Activated T-helper 1 cell treated with Interleukin-2 at 50 U/mL for 16 hours (primary cell): Measurements from ENCODE around the gene HSPB8.

ENCODE experiments used
- DNase-seq: peaks from one replicate; pipeline ENCODE4 v3.0.0-alpha.2; 2020; ENCODE audit warnings: low read depth

Gene HSPB8, protein sequence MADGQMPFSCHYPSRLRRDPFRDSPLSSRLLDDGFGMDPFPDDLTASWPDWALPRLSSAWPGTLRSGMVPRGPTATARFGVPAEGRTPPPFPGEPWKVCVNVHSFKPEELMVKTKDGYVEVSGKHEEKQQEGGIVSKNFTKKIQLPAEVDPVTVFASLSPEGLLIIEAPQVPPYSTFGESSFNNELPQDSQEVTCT

DNA sequence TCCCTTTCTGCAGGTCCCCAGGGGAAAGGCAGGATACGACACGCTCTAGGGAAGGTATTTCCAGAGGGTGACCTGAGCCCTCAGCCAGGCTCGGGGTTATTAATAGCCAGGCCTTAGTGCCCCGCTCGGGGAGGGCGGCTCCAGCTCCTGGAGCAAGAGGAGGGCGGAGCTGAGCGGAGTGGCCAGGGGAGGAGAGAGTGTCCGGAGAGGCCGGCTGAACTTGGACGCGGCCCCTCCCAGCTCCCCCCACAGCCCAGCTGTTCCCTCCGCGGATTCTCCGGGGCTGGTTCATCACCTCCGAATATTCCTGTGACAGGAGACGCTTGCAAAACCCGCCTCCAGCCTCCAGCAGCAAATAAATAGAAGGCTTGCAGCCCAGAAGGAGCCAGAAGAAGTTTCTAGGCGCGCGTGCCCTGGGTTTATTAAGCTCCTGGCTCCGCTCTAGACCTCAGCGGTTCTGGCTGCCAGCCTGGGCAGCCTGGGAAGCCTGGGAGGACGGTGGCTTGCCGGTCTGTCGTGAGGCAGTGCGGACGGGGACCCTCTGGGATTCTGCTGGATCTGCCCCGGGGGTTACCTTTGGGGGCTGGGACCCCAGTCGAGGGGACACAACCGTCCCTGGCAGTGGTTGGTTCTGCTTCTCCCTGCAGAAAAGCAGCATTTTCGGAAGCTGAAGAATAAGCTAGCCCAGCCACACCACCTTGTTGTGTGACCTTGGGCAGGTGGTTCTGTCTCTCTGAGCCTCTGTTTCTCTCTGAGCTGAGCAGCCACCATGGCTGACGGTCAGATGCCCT, at the start of gene HSPB8:
TSS of gene HSPB8 (plus strand) at position 388 of the 791 bp plus-strand sequence. CDS start at position 770, 382 bp downstream.
- DNase-seq = no peak

DNA sequence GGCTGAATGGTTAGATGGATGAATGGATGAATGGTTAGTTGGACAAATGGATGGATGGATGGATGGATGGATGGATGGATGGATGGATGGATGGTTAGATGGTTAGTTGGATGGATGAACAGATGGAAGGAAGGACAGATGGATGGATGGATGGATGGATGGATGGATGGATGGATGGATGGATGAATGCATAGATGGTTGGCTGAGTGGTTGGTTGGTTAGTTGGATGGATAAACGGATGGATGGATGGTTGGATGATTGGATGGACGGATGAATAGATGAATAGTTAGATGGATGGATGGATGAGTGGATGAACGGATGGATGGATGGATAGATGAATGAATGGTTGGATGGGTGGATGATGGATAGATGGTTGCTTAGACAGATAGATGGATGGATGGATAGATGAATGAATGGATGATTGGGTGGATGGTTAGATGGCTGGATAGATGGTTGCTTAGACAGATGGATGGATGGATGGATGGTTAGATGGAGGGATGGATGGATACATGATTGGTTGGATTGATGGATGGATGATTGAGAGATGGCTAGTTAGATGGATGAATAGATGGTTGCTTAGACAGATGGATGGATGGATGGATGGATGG, 48.8 kb upstream of the HSPB8 start:
- DNase-seq = no peak

DNA sequence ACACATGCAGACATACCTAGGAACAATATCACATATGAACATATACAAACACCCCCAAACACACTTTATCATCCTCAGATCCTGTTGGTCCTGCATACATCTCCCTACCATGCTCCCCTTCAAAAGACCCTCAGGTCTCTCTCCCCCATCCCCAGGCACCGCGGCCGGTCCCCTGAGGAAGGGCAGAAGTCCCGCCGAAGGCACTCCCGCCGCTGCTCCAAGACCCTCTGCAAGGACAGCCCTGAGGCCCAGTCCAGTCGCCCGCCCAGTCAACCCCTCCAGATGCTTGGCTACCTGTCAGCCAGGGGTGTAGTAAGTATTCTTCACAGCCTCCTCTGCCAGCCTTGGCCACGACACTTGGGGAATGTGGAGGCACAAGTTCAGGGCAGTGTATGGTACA, 48.2 kb upstream of the HSPB8 start:
- DNase-seq = no peak

DNA sequence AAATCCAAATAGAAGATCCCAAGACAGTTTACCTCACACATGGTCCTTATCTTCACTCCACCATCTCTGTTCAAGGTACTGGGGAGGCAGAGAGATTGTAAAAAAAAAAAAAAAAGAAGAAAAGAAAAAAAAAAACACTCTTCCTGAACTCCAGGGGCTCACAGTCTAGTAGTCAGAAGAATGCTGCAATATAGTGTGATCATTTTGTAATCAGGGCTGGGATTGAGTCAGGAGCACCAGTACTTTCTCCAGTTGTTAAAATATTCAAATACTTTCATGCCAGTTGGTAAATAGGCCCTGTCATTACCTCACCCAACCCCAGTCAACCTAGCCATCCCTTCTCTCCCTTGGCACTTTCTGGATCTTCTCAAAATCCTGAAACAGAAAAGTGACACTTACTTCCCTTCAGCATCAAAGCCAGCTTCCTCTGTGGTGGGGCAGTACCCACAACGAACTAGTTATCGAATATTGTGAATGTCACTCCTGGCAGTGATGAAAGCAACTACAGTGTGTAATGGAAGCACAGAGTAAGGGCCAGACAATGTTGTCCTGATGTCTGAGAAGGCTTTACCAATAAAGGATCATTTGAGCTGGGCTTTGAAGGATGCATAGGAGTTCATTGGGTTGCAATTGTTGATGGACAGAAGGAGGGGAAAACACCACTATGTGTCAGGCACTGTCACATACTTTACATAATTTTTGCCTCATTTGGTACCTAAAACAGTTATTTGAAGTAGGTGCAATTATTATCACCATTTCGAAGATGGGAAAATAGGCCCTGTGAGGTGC, 44.3 kb upstream of the HSPB8 start:
- DNase-seq = no peak

DNA sequence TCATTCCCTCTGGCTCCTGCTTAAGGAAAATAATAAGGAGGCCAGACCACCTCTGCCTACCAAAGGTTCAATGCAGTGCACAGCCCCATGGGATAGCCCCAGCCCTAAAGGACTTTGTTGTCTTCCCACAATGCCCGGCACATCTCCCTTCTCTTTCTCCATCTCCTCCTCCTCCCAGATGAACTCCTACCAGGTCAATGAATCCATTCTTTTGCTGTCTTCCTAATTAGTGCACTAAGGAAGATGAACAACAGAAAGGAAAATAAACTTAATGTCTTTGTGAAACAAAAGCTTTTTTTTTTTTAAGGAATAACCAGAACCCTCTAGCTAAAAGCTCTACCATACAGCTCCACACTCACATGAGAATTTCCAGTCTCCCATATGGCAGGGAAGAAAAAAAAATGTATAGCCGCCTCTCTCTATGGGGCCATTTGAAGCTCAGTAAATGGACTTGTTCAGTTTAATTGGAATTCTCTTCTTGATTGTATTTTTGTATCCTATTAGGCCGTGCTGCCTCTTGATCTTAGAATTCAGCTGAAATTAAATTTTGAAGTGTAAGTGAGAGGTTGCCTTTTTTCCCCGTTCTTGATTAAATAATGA, 41.8 kb upstream of the HSPB8 start:
- DNase-seq = no peak

DNA sequence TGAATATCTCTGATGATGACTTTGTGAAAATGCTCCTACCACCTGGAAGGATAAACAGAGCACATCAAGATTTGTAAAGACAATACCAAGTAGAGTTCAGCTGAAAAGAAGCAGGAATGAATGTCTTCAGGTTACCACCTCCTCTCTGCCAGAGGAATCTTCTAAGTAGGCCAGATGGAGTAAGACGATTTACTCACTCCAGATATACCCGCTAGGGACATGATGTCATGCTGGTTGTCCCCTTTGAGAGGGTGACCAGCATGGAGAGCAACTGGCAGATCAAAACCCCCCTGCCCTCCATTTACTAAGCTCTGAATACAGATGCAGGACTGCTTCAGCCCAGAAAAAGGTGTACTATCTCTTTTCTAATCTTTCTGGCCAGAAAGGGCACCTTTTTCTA, 39.3 kb upstream of the HSPB8 start:
- no peak for DNase-seq

DNA sequence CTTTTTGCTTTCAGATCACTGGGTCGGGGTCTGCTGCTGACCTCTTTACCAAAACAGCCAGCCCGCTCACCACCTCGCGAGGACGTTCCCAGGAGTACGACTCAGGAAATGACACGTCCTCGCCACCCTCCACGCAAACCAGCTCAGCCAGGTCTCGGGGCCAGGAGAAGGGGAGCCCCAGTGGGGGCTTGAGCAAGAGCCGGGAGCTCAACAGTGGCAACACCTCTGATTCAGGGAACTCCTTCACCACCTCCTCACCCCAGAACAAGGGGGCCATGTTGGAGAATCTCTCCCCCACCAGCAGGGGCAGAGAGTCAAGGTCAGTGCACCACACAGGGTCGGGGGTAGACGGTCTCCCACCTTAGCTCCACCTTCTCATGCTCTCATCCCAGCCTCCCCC, 33.4 kb upstream of the HSPB8 start:
- DNase-seq = no peak

DNA sequence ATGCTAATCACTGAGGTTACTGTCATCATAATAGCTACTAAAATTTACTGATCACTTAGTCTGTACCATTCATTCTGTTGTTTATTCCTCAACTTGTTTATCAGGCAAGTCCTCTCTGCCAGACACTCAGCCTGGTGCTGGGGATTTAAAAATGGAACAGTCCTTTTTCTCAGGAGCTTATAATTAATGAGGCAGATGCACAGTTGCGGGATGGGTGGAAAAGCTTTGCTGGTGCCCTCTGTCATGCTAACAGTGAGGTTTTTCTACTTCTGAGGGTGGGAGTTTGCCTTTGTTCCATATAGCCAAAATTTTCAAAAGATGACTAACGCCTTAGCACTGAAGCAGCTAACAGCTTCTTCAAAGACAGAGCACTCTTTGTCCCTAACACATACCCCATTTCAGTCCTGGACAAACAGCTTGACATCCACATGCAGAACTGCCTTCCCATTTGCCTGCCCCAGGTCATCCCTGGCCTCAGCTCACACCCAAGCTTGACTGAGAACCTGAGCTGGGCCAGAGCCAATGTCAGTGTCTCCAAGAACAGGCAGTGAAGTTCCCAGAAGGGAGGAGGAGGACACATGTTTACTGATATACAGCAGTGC, 30.8 kb upstream of the HSPB8 start:
- no peak for DNase-seq

DNA sequence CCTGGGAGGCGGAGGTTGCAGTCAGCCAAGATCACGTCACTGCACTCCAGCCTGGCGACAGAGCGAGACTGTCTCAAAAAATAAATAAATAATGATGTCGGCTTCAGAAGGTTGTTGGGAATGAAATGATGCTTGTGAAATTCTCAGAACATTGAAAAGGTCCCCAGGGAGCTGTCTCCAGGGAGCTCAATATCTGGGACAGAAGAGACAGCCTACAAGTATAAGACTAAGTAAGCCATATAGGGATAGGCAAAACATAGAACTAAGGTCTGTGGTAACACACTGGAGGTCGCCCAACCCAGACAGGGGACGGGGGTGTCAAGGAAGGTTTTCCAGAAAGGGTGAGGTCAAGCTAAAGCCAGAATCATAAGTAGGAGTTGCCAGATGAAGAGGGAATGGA, 29.5 kb upstream of the HSPB8 start:
- DNase-seq = no peak

DNA sequence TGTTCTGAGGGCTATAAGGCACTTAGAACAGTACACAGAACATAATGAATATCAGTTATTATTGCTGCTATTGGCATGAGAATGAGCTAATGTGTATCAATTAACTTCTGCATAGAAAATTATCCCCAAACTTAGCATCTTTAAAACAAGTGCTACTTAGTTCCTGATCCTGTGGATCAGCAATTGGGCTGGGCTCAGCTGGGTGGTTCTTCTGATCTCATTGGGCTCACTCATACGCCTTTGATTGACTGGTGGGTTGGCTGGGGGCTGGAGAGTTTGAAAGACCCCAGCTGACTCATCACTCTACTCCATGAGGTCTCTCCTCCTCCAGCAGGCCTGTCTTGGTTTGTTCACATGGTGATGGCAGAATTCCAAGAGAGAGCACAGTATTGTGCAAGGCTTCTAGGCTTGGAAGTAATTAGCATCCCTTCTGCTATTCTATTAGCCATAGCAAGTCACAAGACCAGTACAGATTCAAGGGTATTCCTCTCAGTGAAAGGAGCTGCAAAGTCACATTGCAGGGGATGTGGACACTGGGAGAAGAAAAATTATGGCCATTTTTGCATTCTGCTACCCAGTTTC, 27.2 kb upstream of the HSPB8 start:
- DNase-seq = no peak

DNA sequence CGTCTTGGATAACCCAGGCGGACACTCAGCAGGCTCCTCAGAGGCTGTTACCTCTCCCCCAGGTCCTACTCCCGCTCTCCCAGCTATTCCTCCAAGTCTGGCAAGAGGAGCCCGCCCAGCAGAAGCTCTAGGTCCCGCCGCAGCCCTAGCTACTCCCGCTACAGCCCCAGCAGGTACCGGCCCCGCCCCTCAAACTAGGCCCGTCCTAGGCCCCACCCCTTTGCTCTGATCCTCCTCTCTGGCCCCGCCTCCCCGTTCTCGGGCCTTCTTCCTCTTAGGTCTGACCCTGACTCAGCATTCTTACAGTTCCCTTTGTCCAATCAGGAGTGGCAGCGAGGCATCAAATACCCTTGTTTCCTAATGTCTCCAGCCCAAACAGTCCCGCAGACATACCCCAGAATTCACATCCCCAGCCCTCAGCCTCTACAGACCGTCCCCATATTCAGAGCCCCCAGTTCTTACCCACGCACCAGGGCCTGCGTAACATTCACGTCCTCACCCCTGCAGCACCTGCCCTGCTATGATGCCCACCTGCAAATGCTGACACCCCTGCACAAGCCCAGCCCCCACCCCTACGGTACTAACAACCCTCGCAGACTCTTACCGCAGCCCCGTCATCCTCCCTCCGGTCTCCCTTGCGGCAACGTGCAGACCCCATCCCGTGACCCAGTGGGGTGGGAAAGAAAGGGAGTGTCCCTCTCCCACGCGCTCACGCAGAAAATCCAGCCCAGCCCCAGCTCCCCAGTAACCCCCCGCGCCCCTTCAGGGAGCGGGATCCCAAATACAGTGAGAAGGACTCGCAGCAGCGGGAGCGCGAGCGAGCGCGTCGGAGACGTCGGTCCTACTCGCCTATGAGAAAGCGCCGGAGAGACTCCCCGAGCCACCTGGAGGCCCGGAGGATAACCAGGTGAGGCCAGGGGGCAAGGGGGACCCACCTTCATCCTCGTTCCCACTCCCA, 25.0 kb upstream of the HSPB8 start:
- no peak for DNase-seq

DNA sequence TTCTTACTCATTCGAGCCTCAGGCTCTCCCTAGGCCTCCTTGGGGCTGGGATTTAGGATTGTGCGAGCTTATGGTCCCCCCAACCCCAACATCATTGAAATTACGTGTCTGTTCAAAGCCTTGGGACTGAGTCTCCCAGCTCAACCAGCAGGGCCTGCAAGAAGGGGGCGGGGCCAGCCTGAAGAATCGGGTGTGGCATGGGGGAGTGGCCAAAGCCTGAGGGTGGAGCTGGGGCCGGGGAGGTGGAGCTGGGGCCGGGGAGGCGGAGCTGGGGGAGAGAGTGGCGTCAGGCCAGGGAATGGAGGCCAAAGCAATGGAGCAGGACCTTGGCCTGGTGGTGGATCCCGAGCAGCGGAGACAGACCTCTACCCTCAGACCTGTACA, 24.3 kb upstream of the HSPB8 start:
- DNase-seq = no peak

DNA sequence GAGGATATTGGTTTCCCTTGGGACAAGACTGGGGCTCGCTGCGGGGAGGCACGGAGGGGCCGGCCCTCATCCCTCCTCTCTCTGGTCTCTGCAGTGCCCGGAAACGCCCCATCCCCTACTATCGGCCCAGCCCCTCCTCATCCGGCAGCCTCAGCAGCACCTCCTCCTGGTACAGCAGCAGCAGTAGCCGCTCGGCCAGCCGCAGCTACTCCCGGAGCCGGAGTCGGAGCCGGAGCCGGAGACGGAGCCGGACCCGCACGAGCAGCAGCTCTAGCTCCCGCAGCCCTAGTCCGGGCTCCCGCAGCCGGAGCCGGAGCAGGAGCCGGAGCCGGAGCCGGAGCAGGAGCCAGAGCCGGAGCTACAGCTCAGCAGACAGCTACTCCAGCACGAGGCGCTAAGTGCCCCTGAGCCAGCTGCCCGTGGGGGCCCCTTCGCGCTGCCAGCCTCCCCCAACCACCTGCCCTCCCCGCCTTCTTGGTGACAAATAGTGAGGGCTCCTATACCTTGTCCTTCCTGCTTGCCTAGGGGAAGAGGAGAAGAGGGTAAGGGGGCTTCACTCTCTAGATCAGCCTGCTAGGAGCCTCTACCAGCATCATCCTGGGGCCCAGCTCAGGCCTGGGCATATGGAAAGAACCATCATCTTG, 22.2 kb upstream of the HSPB8 start:
- DNase-seq = no peak

DNA sequence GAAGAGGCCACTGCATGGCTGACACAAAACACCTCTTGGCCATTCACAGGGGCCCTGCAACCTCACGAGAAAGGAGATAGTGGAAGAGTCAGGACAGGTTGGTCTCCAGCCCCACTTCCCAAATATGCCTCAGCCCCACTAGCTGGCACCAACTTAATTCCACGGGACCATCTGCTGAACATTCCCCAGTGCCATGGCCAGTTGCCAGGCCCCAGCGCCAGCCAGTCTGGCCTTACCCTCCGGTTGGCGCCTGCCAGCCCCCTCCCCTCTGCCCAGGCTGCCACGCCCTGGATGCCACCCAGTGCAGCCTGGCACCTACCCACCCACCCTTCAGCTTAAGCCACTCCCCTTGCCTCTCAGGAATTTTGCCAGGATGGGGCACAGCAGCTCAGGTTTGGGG, 21.2 kb upstream of the HSPB8 start:
- no peak for DNase-seq

DNA sequence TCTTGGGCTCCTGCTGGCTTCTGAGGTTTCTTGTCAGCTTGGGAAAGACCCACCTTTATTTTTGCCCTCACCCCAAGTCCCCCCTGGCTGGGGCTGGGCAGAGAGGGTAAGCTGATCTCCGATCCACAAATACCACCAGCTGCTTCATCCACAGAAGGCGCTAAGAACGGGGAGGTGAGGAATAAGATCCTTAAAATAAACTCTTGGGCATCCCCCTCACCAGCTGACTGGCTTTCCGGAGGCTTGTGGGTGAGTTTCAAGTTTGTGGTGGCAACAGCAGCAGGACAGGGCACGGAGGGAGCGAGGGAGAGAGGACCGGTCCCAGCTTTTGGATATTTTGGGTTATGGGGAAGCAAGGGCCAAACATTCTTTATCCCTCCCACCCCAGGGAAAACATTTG, 20.8 kb upstream of the HSPB8 start:
- DNase-seq = no peak

DNA sequence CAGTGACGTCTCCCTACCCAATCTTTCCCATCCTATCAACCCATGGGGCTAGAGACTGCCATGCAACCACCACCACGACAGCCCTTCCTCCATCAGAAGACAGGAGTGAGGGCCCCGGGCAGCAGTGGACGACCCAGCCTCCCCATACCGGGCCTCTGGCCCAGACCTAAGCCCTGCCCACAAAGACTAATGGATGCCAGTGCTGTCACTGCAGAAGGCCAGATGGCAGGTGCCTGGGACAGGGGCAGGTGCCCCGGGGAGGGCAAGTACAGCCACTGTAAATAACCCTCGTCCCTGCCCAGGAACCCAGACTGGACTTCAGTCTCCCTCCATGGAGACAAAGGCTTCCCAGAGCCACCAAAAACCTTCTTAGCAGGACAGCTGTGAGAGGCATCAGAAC, 20.3 kb upstream of the HSPB8 start:
- no peak for DNase-seq

DNA sequence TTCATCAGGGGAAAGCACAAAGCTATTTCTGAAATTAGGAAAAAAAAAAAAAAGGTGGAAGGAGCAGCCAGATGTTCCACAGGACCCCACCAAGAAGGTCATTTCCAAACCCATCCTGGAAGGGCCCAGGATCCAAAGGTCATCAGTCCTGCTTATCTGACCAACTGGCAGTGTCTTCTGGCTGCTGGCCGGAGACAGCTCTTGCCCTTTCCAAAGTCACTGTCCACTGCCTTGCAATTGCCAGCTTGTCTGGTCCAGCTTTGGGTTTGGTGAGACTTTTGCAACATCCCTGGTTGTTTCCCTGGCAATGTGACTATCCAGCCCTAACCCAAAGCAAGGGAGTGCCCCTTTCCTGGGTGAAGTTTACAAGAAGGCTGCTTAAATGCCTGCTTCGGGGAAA, 18.9 kb upstream of the HSPB8 start:
- DNase-seq = no peak

DNA sequence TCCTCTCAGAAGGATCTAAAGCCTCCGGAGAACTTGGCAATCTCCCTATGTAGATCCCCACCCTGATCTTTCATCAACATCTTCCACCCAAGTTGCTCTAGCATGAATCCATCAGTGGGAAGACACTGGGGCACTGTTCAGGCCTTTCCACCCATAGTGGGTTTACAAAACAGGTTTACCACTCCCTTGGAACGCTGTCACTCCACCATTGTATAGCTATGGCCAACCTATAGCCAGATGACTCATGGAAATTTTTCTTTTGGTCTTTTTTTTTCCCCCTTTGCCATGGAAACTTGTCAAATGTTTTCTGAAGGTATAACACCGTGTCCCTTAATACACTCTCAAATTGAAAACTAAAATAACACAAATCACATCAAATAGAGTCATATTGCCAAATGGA, 10.8 kb upstream of the HSPB8 start:
- no peak for DNase-seq

DNA sequence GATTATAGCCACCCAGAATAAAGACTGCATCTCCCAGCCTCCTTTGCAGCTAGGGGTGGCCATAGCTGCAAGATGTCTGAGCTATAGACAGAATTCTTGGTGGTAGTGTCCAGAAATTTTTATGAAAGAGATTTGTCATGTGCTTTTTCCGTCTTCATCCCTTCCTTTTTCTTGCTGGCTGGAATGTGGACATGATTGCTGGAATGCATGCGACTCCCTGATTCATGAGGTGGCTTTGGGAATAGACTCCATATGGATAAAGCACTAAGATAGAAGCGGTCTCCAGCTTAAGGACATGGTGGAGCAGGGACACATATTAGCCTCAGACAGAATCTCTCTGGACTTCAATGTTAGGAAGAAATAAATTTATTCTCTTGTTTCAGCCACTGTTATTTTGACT, 10.0 kb upstream of the HSPB8 start:
- DNase-seq = no peak

DNA sequence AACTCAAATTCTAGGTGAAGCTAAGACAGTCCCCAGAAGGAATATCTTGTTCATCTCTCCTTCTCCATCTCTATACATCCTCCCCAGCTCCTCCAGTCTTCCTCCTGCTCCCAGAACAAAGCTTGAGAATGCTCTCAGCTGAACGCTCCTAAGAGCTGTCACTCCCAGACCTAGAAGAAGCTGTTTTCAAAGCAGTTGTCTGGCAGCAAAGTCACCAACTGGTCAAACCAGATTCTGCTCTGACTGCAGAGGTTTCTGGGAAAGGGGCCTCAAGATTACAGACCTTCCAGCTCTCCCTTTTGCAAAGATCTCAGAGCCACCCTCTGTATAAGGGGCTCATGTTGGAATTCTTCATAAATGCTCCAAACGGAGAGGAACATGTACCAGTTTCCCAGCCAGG, 9.6 kb upstream of the HSPB8 start:
- no peak for DNase-seq
